A549 (cell line): ENCODE results near the gene HOOK2. TPM values are rescaled to one million over a fixed set of nuclear protein-coding genes. Genes with fewer than 3 reads are reported as not detected.

ENCODE experiments used
- ATAC-seq, 2 experiments: fragments of 200-7000 bp in 1 of 2; fragments of >200 bp in 1 of 2; cut with Nextera tagmentation in 1 of 2; cut with Tn5 transposase in 1 of 2; 3 replicates each; pipeline versions ENCODE4 v1.8.0 to v1.9.1; 2018 to 2020; ENCODE audit warnings: mild to moderate bottlenecking in 1 of 2, moderate library complexity in 1 of 2
- CTCF ChIA-PET: fragments of 300-600 bp; sonication (Branson Sonifier 250); formaldehyde crosslinking; extraction: SDS; loops from one replicate; lab custom pipeline; 2021; ENCODE audit warnings: antibody characterized with exemption, inconsistent platforms; lab: Yijun Ruan, JAX
- POLR2A ChIA-PET: fragments of 350-600 bp; formaldehyde crosslinking; extraction: SDS; loops from one replicate; lab custom pipeline; 2021; ENCODE audit warnings: antibody characterized with exemption, inconsistent platforms; lab: Yijun Ruan, JAX
- DNase-seq, 2 experiments: peaks; one replicate each; pipeline versions ENCODE4 v3.0.0 to v3.0.0-alpha.2; 2011 to 2016; ENCODE audit warnings: low read depth in 1 of 2, low spot score in 1 of 2
- FAIRE-seq: peaks from 2 replicates; lab custom pipeline; 2011; peaks lifted over from hg19 to GRCh38; lab: Jason Lieb, UNC
- H3K27ac ChIP-seq, 2 experiments: fragments of >200 bp; sonication (Bioruptor Twin); formaldehyde crosslinking; 3 replicates each; pipeline ENCODE4 v1.5.1; 2016 to 2017
- H3K4me1 ChIP-seq: fragments of >200 bp; sonication (Bioruptor Twin); formaldehyde crosslinking; 3 replicates; pipeline ENCODE4 v1.6.1; 2016
- H3K4me2 ChIP-seq: fragments of >200 bp; sonication (Bioruptor Twin); formaldehyde crosslinking; 3 replicates; pipeline ENCODE4 v1.6.1; 2016
- H3K4me3 ChIP-seq: fragments of >200 bp; sonication (Bioruptor Twin); formaldehyde crosslinking; 3 replicates; pipeline ENCODE4 v1.5.1; 2016
- H3K9me3 ChIP-seq: fragments of >200 bp; sonication (Bioruptor Twin); formaldehyde crosslinking; 3 replicates; pipeline ENCODE4 v1.6.1; 2016
- ATOH8 ChIP-seq: fragments of 250-450 bp; sonication (Bioruptor Pico); IDR thresholded peaks from 2 replicates; pipeline ENCODE4 v1.5.0; 2020; ENCODE audit warnings: low read depth, mild to moderate bottlenecking, moderate library complexity
- BCL3 ChIP-seq: fragments of >200 bp; sonication (Bioruptor Twin); formaldehyde crosslinking; IDR thresholded peaks from 3 replicates; pipeline ENCODE4 v1.6.1; 2016
- BHLHE40 ChIP-seq: IDR thresholded peaks from 2 replicates; pipeline ENCODE4 v1.6.1; 2012; ENCODE audit warnings: low read depth, low read length, inconsistent platforms
- CBX8 ChIP-seq: fragments of 200-600 bp; sonication (generic); IDR thresholded peaks from 2 replicates; pipeline ENCODE4 v1.6.1; 2016
- CEBPB ChIP-seq, 2 experiments: fragments of >200 bp in 1 of 2; sonication (Bioruptor Twin) in 1 of 2; formaldehyde crosslinking in 1 of 2; IDR thresholded peaks; 2 replicates each; pipeline ENCODE4 v1.6.1; 2012 to 2016
- CHD2 ChIP-seq: fragments of 150-350 bp; IDR thresholded peaks from 2 replicates; pipeline ENCODE4 v1.6.1; 2014; ENCODE audit warnings: low read length; ENCODE audit not compliant: partially characterized antibody
- CHD4 ChIP-seq: fragments of 200-600 bp; sonication (generic); IDR thresholded peaks from 2 replicates; pipeline ENCODE4 v1.6.1; 2016; ENCODE audit warnings: antibody characterized with exemption, mild to moderate bottlenecking, borderline replicate concordance
- E2F6 ChIP-seq: IDR thresholded peaks from 2 replicates; pipeline ENCODE4 v1.6.1; 2012; ENCODE audit warnings: low read depth, borderline replicate concordance
- EP300 ChIP-seq, 2 experiments: fragments of >200 bp; sonication (Bioruptor Twin); formaldehyde crosslinking; IDR thresholded peaks; 2 replicates in 1 of 2; 3 replicates in 1 of 2; pipeline ENCODE4 v1.6.1; 2016 to 2017
- ESRRA ChIP-seq: fragments of 150-350 bp; IDR thresholded peaks from 2 replicates; pipeline ENCODE4 v1.6.1; 2014; ENCODE audit warnings: mild to moderate bottlenecking, low read length, borderline replicate concordance
- FOXS1 ChIP-seq: fragments of 250-450 bp; sonication (Bioruptor Pico); IDR thresholded peaks from 2 replicates; pipeline ENCODE4 v1.5.0; 2020; ENCODE audit warnings: mild to moderate bottlenecking, moderate library complexity
- GATA3 ChIP-seq: IDR thresholded peaks from 2 replicates; pipeline ENCODE4 v1.6.1; 2012; ENCODE audit warnings: borderline replicate concordance
- HDAC2 ChIP-seq: fragments of 200-600 bp; sonication (generic); IDR thresholded peaks from 2 replicates; pipeline ENCODE4 v1.6.1; 2016
- HOXB13 ChIP-seq: fragments of 250-450 bp; sonication (Bioruptor Pico); IDR thresholded peaks from 2 replicates; pipeline ENCODE4 v1.5.0; 2020; ENCODE audit warnings: low read depth, mild to moderate bottlenecking, moderate library complexity
- HOXB5 ChIP-seq: fragments of 250-450 bp; sonication (Bioruptor Pico); IDR thresholded peaks from 2 replicates; pipeline ENCODE4 v1.5.0; 2020; ENCODE audit warnings: mild to moderate bottlenecking, moderate library complexity
- JUN ChIP-seq, 2 experiments: fragments of >200 bp; sonication (Bioruptor Twin); formaldehyde crosslinking; IDR thresholded peaks; 2 replicates in 1 of 2; 3 replicates in 1 of 2; pipeline ENCODE4 v1.6.1; 2016 to 2017
- KDM1A ChIP-seq: fragments of 200-600 bp; sonication (generic); IDR thresholded peaks from 2 replicates; pipeline ENCODE4 v1.6.1; 2016; ENCODE audit warnings: low read depth, mild to moderate bottlenecking
- MAFK ChIP-seq: fragments of 450-650 bp; IDR thresholded peaks from 2 replicates; pipeline ENCODE4 v1.6.1; 2014; ENCODE audit not compliant: partially characterized antibody
- MAX ChIP-seq: IDR thresholded peaks from 2 replicates; pipeline ENCODE4 v1.6.1; 2012
- NFE2L2 ChIP-seq: fragments of 150-350 bp; conservative IDR thresholded peaks from 2 replicates; pipeline ENCODE4 v1.6.1; 2014; ENCODE audit warnings: low read length
- NPAS2 ChIP-seq: fragments of 250-450 bp; sonication (Bioruptor Pico); IDR thresholded peaks from 2 replicates; pipeline ENCODE4 v1.8.0; 2022; ENCODE audit warnings: mild to moderate bottlenecking, moderate library complexity, borderline replicate concordance
- NR3C1 ChIP-seq: fragments of >200 bp; sonication (Bioruptor Twin); formaldehyde crosslinking; IDR thresholded peaks from 3 replicates; pipeline ENCODE4 v1.6.1; 2017
- PBX3 ChIP-seq: IDR thresholded peaks from 2 replicates; pipeline ENCODE4 v1.6.1; 2012
- PHF8 ChIP-seq: fragments of 200-600 bp; sonication (generic); IDR thresholded peaks from 2 replicates; pipeline ENCODE4 v1.6.1; 2016; ENCODE audit warnings: low read depth, mild to moderate bottlenecking, antibody characterized with exemption, moderate library complexity, borderline replicate concordance
- POLR2A ChIP-seq: IDR thresholded peaks from 2 replicates; pipeline ENCODE4 v1.6.1; 2012; ENCODE audit warnings: mild to moderate bottlenecking, low read length
- POLR2AphosphoS2 ChIP-seq: conservative IDR thresholded peaks from 2 replicates; pipeline ENCODE4 v1.6.1; 2012; ENCODE audit warnings: low read length, improper control_type of control experiment, inconsistent platforms
- RAD21 ChIP-seq, 2 experiments: fragments of >200 bp in 1 of 2; sonication (Bioruptor Twin) in 1 of 2; formaldehyde crosslinking in 1 of 2; IDR thresholded peaks in 1 of 2; conservative IDR thresholded peaks in 1 of 2; 2 replicates in 1 of 2; 3 replicates in 1 of 2; pipeline ENCODE4 v1.6.1; 2012 to 2018; ENCODE audit warnings: inconsistent platforms in 1 of 2
- RARB ChIP-seq: fragments of 250-450 bp; sonication (Bioruptor Pico); IDR thresholded peaks from 2 replicates; pipeline ENCODE4 v1.8.0; 2021; ENCODE audit warnings: mild to moderate bottlenecking, moderate library complexity
- RCOR1 ChIP-seq: fragments of 150-350 bp; IDR thresholded peaks from 2 replicates; pipeline ENCODE4 v1.6.1; 2014; ENCODE audit warnings: antibody characterized with exemption, low read length, low read depth
- RFX5 ChIP-seq: fragments of 450-650 bp; IDR thresholded peaks from 2 replicates; pipeline ENCODE4 v1.7.1; 2014; ENCODE audit warnings: antibody characterized with exemption, mild to moderate bottlenecking, moderate library complexity
- SMC3 ChIP-seq: fragments of >200 bp; sonication (Bioruptor Twin); formaldehyde crosslinking; IDR thresholded peaks from 3 replicates; pipeline ENCODE4 v1.6.1; 2018; ENCODE audit warnings: inconsistent platforms
- ZC3H11A ChIP-seq: fragments of 450-650 bp; IDR thresholded peaks from 2 replicates; pipeline ENCODE4 v1.6.1; 2014; ENCODE audit warnings: antibody characterized with exemption, mild to moderate bottlenecking
- WGBS: methylation state at CpG from one replicate; pipeline ENCODE4 v1.1.6; 2017; ENCODE audit errors: missing lambda C conversion rate; 5-methylcytosine and 5-hydroxymethylcytosine counted together
- polyA plus RNA-seq, 4 experiments: library from polyadenylated mRNA; depleted of rRNA in 3 of 4; stranded (reverse); fragments of >200 nt; fragmentation: RNase III in 1 of 4; extraction: RNeasy Plus Mini Kit Qiagen cat#74134 plus additional on column Dnase treatment in 1 of 4; gene quantifications; 2 replicates in 3 of 4; 3 replicates in 1 of 4; pipeline ENCODE4 v1.2.3, GENCODE V29; 2011 to 2017

HOOK2 gene
- polyA plus RNA-seq, 2 of the 4 experiments (the other 2 are of a cell fraction), result 8.3 to 21.5 TPM

GRCh38 chr19:12789098-12789903, 13.9 kb upstream of the HOOK2 start:
- WGBS, result 1% methylated on average over 9 of the region's 46 CpGs
- ATAC-seq (peak in 1 of 2 experiments; percentile 5; a peak in 3 of 6 replicates), DNase-seq (peak in 1 of 2 experiments; percentile 53), FAIRE-seq (no peak)
- H3K27ac ChIP-seq, result peak overlapping the region; percentile 96 to 99
- peak overlapping the region; percentile 99 for H3K4me2 ChIP-seq
- POLR2A ChIA-PET, result interaction anchor here (1.1 to 2.4 kb wide), 2 partner anchors 11 to 23 kb away, joined by 3 to 24 read pairs; no protein-coding TSS in a partner anchor
- CTCF ChIA-PET, result interaction anchor here (0.8 to 5.0 kb wide), 5 partner anchors 12 to 58 kb away, joined by 3 to 58 read pairs (median 4); no protein-coding TSS in a partner anchor
- TF ChIP-seq PHF8, result no peak
- no peak for TF ChIP-seq CHD2
- TF ChIP-seq GATA3, result no peak
- no peak for TF ChIP-seq RAD21 (conservative IDR thresholded peaks at IDR 0.05 in 1 of 2, IDR thresholded peaks at IDR 0.05 in 1 of 2)
- TF ChIP-seq RARB, result no peak
- TF ChIP-seq KDM1A, result no peak
- TF ChIP-seq CHD4, result no peak; the same call in 1 of the 2 replicates
- 0 out of 2 replicates have a peak, but pooled peaks have one; percentile 32 for TF ChIP-seq HDAC2
- no peak for TF ChIP-seq ATOH8 (CRISPR knock-in tag)
- TF ChIP-seq HOXB13 (CRISPR knock-in tag), result no peak
- no peak for TF ChIP-seq CEBPB (IDR thresholded peaks at IDR 0.05)
- TF ChIP-seq RCOR1, result no peak
- 0 out of 2 replicates have a peak, but pooled peaks have one; percentile 1 for TF ChIP-seq POLR2A
- no peak for TF ChIP-seq ESRRA
- TF ChIP-seq PBX3, result no peak
- no peak for TF ChIP-seq CBX8
- TF ChIP-seq BCL3, result 0 out of 3 replicates have a peak, but pooled peaks have one; percentile 33
- peak in 1 of 2 experiments; percentile 35; a peak in 3 of 5 replicates for TF ChIP-seq JUN (IDR thresholded peaks at IDR 0.05)
- 0 out of 2 replicates have a peak, but pooled peaks have one; percentile 25 for TF ChIP-seq HOXB5 (CRISPR knock-in tag)
- TF ChIP-seq RFX5, result no peak
- peaks cover 59% of the 10 kb centered on the region for H3K4me1 ChIP-seq
- H3K4me3 ChIP-seq, result peak overlapping the region; percentile 92
- H3K9me3 ChIP-seq, result no peaks in the 10 kb centered on the region

GRCh38 chr19:12788682-12789097, 13.3 kb upstream of the HOOK2 start:
- ChIA-PET POLR2A (interaction anchor here (1.1 to 2.4 kb wide), 2 partner anchors 11 to 23 kb away, joined by 3 to 24 read pairs; no protein-coding TSS in a partner anchor), CTCF (interaction anchor here (1.0 to 5.0 kb wide), 5 partner anchors 11 to 31 kb away, joined by 3 to 58 read pairs (median 4); no protein-coding TSS in a partner anchor)
- H3K27ac ChIP-seq, result peak overlapping the region; percentile 96 to 99
- ATAC-seq (no peak), FAIRE-seq (no peak), DNase-seq (peak in 1 of 2 experiments; percentile 89)
- H3K4me3 ChIP-seq, result peak overlapping the region; percentile 92
- peaks cover 63% of the 10 kb centered on the region for H3K4me1 ChIP-seq
- 1% methylated on average over 5 of the region's 12 CpGs for WGBS
- peak overlapping the region; percentile 99 for H3K4me2 ChIP-seq
- no peaks in the 10 kb centered on the region for H3K9me3 ChIP-seq
- TF ChIP-seq BHLHE40, result no peak
- no peak for TF ChIP-seq NFE2L2
- TF ChIP-seq ESRRA, result peak; percentile 62; the same call in 1 of the 2 replicates
- no peak for TF ChIP-seq MAFK
- no peak; the same call in 1 of the 2 replicates for TF ChIP-seq E2F6
- no peak for TF ChIP-seq HOXB5 (CRISPR knock-in tag)
- no peak for TF ChIP-seq NPAS2 (CRISPR knock-in tag)
- peak; percentile 63; the same call in 1 of the 2 replicates for TF ChIP-seq MAX
- no peak for TF ChIP-seq RCOR1
- no peak for TF ChIP-seq POLR2AphosphoS2
- TF ChIP-seq SMC3, result peak; percentile 33; the same call in 2 of the 3 replicates
- TF ChIP-seq HDAC2, result no peak
- peak; percentile 62 to 65; a peak in 3 of 5 replicates for TF ChIP-seq JUN (IDR thresholded peaks at IDR 0.05)
- TF ChIP-seq RAD21 (conservative IDR thresholded peaks at IDR 0.05 in 1 of 2, IDR thresholded peaks at IDR 0.05 in 1 of 2), result no peak
- no peak for TF ChIP-seq NR3C1
- no peak for TF ChIP-seq ZC3H11A
- TF ChIP-seq CEBPB (IDR thresholded peaks at IDR 0.05), result no peak
- TF ChIP-seq FOXS1 (CRISPR knock-in tag), result no peak
- peak in 1 of 2 experiments; percentile 72; a peak in 2 of 5 replicates for TF ChIP-seq EP300 (IDR thresholded peaks at IDR 0.05)
- peak; percentile 82 for TF ChIP-seq ATOH8 (CRISPR knock-in tag)
- TF ChIP-seq CHD4, result no peak
